Effector CD8-positive, alpha-beta T cell (primary cell): ENCODE data around the gene CSNK1D.
A peak's percentile ranks its signal among the peaks of the same experiment; 100 is the strongest.

ENCODE experiments used
- DNase-seq: peaks from one replicate; lab custom pipeline; 2025; lab: John Stamatoyannopoulos, UW

CSNK1D gene

DNA sequence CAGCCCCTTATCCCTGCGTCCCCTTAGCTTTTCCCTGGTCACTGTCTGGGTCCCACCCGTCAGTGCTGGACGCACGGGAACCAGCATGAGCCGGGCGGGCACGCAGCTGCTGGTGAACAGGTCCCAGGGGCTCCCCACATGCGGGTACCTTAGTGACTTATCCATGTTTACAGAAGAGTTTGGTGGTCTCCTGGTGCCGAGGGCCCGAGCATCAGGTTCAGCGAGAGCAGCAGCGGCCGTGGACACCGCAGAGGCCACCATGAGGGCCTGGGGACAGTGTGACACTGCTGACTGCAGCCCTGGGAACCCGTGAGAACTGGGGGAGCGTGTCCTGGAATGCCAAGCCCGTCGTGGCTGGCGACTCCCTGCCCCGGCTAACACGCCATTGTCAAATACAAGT lies 37.4 kb upstream of the CSNK1D start:
- DNase-seq = no peak

DNA sequence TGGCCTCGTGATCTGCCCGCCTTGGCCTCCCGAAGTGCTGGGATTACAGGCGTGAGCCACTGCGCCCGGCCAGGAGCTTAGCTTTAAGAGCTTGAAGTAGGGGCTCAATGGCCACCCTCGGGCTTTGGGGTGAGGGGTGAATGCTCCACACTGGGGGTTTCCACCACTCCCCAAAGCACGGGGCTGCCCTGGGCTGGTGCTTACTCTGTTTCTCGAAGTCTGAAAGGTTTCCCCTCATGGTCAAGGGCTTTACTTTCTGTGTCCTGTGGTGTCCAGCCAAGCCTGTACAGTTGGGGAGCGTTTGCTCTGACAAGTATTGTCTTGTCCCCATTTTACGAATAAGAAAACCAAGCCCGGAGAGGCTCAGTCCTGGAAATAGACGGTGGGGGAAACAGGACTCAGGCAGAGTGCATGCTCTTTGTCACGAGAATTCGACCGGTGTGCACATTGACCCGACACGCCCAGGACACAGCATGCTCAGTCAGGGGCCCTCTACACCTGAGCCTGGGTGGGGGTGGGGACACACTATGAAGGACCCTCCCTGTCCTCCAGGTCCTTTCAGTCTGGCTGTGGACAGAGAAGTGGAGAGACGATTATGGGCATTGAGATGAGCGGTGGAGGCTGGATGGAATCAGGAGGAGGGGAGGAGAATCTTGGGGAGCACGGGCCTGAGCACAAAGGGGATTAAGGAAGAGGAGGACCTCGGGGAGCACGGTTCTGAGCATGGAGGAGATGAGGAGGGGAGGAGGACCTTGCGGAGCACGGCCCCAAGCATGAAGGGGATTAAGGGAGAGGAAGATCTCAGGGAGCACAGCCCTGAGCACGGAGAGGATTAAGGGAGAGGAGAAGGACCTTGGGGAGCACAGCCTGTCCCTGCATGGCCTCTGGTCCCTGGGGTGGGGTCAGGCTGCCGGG lies 36.4 kb upstream of the CSNK1D start:
- no peak for DNase-seq

DNA sequence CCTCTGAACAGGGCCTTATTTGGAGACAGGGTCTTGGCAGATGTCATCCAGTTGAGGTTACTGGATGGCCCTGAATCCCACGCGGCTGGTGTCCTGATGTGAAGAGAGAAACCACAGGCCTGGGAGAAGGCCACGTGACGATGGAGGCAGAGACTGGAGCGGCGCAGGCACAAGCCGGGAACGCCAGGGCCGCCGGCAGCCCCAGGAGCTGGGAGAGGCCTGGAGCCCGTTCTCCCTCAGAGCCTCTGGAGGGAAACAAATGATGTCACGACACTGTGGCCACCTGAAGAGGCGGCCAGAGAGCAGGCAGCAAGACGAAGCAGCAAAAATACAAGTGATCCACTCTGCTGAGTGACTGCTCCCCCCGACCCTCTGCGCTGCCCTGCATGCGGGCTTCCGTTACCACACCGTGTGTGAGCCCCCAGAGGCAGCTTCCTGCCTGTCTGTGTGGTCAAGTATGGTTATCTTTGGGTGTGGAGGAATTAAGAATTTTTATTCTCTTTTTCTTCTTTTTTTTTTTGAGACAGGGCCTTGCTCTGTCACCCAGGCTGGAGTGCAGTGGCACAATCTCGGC lies 32.3 kb upstream of the CSNK1D start:
- DNase-seq = no peak

DNA sequence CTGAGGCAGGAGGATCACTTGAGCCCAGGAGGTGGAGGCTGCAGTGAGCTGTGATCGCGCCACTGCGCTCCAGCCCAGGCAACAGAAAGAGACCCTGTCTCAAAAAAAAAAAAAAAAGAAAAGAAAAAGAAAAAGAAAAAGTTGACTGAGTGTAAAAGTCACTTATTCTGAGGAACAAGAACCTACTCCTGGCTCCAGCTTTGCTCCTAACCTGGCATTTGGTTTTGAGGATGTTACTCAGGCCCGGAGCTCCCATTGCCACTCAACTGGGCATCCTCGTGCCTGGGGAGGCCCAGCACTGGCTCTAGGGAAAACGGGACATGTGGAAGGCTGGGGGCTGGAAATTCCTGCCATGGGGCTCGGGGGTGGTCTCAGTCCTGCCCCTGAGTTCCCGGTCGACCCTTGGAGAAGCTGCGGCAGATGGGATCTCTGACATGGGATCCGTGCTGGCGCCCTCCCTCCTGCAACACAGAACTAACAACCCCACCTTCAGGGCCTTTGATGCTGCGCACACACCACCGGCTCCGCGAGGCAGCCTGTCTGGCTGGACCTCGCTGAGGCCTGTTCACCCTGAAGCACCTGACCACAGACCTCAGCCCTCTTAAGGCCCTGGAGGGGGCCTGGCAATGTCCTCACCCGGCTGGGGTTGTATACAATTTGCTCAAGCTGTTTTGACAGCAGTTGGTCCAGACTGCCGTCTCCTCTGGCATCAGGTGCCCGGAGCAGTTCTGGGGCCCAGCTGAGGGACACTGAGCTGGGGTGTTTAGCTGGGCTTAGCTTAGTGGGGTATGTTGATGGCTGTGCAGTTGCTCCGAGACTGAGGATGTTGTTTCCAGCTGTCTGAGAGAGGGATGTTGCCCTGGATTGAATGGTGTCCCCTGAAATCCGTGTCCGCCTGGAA lies 31.6 kb upstream of the CSNK1D start:
- DNase-seq = no peak

DNA sequence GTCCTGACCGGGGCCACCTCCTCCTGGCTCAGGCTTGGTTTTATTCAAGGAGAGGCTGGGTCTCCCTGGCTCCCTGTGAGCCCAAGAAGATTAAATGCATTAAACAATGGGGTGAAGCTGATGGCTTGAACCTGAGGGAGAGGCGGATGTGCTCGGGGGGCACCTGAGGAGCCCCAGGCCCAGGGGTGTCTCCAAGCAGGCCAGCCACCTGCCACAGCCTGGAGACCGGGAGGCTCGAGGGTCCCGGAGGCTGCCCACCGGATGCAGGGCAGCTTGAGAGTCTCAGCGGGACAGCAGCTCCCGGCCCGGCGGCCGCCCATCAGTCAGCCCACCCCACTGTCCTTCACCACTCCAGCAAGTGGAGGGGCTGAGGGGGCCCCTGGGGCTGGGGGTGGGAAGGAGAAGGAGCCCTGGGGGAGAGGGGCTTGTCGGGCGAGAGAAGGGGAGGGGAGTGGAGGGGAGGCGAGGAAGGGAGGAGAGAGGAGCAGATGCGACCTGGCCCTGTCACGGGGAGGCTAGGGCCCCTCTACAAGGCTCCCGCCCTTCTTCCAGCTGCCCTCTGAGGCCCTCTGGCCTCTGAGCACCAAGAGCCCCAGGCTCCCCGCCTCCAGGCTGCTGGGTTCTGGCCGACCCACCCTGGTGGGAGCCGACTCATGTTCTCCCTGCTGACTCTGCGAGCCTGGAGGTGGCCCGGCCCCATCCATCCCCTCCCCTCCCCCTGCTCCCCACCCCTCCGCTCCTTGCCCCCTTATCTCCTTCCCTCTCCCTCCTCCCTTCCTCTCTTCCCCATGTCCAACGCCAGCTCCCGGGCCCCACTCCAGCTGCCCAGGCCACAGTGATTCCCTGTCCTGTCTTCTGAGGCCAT lies 30.7 kb upstream of the CSNK1D start:
- DNase-seq = no peak

DNA sequence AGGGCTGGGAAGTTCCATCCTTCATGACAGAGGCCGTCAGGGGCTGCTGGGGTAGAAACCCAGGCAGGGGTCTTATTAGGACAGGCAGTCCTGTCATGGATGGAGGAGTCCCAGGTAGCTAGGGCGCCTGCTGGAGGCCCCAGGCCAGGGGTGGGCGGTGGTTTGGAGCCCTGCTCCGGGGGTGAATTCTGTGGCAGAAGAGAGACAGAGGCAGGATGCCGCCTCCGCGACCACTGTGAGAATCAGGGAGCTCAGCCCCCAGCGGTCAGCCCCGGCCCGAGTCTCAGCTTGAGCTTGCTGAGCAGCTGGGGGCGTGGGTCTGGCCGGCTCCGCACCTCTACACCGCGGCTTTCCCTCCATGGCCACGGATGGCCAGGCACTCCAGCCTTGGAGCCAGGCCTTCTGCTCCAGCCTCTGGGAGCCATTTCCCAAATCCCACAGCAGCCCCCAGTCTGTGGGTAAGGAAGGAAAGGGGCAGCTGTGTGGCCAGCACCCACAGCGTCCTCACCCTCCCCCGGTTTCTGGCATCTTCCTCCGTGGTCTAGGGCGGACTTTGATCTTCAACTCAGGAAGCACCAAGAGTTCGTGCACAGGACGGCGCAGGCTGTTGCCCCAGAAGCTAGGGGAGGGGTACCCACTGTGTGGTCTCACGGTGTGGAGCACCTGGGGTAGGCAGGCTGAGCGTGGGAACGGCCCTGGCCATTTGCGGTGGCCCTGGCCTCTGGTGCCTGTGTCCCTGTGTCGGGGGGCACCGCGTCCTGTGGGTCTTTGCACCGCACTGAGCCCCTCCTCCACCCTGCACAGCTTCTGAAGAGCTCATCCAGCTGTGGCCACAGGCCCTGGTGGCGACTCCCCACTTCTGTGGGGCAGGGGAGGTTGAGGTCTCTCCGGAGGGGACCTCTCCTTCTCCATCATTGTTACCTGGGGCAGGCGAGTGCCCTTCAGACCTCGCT lies 29.8 kb upstream of the CSNK1D start:
- no peak for DNase-seq

DNA sequence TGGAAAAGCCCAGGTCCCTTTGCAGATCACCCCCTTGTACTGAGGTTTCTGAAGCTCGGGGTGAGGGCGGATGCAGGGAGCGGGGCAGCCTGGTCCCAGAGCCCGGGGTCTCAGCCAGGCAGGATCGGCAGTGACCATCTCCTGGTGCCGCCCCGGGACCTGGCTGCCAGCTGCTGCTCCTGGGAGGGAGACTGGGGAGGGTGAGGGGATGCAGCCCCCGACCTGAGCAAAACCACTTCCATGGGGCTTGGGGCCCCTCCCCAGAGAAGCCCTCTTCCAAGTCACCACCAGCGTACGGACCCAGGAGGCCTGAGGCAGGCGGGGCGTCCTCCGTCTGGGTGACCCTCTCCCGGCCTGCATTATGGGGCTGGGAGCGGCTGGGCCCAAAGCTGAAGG lies 29.1 kb upstream of the CSNK1D start:
- no peak for DNase-seq

DNA sequence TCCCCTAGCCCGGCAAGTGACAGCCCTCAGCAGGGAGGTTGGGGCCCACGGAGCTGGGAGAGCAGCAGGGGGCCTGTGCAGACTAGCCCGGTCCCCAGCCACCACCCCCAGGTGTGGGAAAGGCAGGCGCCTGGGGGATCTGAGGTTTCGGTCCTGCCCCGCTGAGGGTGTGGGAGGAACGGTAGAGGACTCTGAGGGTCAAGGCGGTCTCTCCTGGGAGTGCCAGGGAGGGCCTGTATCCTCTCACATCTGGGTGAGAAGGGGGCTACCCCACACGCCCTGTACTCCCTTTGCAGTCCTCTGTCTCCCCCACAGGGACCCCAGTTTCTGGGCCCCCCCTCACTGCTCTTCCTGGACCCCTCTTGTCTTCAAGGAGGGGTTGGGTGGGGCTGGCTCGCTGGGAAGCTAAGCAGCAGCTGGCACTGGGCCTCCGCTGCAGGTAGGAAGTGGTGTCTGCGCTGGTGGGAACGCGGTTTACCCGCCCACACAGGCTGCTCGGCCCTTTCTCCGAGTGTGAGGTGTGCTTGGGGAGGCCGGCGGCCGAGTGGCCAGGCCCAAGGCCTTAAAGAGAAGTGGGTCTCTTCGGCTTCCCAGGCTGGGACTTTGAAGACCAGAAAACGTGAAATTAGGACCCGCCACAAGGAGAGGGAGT lies 28.5 kb upstream of the CSNK1D start:
- no peak for DNase-seq

DNA sequence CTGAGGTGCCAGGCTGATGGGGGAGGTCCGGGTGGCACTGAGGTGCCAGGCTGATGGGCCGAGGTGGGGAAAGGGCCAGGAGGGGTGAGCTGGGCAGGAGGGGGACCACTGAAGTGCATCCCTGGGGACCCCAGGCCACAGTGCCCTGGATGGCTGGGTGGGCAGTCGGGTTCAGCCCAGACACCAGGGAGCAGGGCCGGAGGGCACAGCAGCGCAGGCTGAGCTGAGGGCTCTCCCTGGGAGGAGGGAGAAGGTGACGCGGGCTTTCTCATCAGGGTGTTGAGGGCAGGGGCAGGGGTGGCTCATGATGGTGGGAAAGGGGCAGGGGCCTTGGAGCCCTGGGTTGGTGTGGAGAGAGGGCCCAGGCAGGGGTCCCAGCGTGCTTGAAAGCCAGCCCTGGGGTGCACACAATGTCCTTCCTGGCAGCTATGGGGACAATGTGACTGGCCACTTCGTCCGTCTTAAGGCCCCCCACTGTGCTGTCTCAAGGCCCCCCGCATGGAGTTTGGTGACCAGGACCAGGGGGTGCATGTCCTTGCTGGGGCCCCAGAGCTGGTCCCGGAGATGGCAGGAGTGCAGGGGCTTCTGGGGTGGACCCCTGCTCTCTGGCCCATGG lies 27.9 kb upstream of the CSNK1D start:
- no peak for DNase-seq

DNA sequence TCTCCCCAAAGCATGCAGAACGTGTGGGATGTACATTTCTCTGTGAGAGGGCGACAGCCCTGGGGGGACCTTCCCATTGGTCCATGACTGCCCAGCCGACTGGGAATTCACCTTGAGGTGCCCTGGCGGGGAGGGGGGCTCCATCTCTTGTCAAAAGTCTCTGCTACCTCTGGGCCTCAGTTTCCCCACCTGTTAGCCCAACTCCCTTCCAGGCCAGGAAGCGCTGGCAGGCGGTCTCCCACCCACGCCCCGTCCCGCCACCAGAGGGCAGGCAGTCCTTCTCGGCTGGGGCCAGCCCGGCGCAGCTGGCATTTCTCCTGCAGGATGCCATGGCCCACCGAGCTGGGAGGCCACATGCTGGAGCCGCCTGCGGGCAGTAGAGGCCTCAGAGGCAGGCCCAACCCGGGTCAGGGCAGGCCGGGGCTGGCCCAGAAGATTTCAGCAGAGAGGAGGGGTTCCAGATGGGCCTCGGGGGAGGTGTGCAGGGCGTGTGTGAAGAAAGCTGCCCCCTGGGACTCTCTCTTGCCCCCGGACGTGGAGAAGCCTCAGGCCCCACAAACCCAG lies 27.3 kb upstream of the CSNK1D start:
- peak; percentile 47 for DNase-seq

DNA sequence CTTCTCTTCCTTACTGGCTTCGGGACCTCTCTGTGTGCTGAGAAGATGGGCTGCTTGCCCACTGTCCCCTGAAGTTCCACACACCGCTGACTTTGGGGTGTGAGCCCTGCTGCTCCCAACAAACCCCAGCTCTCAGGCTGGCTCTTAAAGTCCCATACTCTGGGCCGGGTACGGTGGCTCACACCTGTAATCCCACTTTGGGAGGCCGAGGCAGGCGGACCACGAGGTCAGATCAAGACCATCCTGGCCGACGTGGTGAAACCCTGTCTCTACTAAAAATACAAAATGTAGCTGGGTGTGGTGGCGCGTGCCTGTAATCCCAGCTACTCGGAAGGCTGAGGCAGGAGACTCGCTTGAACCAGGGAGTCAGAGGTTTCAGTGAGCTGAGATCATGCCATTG lies 26.7 kb upstream of the CSNK1D start:
- DNase-seq = no peak

DNA sequence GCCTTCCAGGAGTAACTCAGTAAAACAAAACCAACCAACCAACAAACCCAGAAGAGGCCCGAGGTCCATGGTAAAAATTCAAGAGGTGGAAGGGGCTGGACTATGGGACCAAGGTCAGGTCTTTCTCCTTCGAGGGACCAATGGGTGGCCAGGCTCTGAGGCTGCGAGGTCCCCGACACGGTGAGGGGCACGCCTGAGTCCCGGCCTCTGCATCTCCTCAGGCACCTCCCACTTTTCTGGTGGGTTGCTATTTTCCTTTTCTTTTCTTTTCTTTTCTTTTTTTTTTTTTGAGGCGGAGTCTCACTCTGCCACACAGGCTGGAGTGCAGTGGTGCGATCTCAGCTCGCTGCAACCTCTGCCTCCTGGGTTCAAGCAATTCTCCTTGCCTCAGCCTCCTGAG lies 26.0 kb upstream of the CSNK1D start:
- no peak for DNase-seq

DNA sequence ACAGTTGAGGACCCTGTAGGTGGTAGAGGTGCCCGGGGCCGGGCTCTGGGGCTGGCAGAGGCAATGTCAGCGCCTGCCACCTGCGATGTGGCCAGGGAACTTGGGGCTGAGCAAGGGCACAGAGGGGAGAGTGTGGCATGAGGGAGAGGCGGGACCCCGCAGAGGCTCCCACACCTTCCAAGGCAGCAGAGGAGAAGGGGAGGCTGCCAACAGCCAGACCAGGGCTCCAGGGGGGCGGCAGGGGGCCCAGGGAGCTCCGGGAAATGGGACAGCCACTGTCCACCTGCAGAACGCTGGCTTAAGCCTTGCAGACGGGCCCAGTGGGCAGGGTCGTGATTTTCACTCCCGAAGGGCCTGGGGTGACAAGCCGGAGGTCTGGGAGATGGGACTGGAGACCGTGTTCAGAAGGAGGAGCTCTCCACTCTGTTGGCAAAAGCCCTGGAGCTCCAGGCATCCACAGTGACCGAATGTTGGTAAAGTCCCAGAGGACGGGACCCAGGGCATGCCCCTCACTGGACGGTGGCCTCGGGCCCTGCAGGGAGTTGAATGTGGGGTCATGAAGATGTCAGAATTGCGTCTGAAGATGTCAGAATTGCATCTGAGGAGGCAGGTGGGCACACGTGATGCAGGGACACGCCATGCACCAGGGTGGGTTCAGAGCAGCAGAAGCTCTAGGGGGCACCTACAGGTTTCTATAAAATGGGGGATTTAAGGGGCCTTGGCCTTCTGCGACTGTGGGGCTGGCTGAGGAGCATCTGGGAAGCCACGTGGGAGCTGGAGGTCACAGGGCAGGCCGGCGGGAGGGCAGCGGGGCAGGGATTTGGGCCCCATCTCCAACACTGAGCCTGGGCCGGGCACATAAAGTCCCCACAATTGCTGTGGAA lies 25.3 kb upstream of the CSNK1D start:
- no peak for DNase-seq

DNA sequence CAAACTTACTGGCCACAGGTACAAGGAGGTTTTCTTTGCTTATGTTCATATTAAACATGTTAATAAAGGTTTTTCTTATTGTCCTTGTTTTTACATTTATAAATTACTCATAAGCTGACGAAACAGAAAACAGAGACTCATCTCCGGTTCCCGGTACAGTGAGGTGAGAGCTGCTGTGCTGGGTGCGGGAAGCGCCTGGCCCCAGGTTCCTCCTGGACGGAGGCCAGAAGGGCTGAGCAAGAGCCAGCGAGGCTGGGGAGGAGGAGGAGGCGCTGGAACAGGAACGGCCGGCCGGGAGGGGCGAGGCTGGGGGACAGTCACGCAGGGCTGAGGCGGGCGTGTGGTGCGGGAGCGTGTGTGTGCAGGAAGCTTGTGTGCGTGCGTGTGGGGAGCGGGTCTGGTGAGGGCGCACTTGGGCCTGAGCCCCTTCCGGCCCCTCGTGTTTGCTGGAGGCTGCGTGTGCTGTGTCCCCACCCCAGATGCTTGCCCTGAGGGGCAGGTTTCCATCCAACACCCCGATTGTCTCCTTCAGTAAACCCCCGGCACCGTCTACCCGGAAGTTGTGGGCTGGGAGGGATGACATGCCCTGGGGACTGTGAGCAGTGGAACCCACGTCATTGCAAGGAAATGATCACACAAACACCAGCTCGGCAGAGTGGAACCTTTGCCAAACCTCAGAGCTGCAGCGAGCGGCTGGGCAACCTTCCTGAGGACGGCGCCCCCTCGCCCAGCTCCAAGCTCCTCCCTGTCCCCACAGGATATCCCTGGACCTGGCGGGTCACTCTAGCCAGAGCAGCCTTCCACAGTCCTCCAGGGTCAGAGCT lies 24.4 kb upstream of the CSNK1D start:
- DNase-seq = peak; percentile 87

DNA sequence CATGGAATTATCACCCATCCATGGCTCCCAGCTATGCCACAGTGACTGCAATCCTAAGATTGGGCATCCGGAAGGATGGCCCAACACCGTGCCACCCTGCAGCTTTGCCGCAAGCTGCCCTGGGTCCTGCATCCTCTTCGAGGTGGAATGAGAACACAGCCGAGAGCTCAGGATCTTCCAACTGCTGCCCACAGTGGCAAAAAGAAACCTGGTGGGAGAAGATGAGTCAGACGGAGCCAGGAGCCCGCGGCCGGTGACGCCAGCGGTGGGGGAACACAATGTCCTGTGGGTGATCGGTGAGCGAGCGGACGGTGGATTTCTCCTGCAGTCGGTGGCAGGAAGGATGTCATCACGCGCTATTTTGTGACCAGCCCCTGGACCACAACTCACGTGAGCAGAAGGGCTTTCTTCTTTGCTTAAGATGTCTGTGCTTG lies 23.8 kb upstream of the CSNK1D start:
- peak; percentile 56 for DNase-seq

DNA sequence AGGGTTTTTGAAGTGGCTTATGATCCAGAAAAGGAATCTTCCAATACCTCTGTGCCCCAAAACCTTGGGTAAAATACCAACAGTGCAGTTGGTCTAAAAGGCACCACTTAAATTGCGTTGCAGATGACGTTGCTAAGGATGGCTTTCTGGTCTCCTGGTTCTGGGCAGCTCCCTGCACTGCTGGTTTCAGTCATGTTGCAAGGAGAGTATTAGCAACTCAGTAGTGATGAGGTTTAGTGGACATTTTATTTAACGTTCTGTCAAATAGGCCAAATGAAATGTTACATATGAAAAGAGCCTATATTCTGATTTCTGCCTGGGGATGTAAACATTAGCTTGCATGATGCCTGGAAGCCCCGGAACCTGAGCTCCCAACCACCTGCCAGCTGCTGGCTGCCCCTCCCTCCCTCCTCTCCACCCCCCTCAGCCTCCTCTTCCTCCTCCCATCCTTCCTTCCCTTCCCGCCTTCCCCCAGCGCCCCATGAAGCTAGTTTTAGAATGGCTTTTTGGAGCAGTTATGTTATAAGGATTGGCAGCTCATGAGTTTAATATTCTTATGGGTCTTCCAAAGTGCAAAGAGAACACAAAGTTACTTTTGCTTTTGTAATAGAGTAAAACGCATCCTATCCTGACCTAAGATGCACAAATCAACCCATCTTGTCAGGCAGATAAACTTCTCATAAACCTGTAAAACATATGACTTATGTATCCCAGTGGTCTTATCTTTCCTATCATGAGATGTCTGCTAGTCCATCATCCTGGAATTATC lies 23.2 kb upstream of the CSNK1D start:
- DNase-seq = no peak

DNA sequence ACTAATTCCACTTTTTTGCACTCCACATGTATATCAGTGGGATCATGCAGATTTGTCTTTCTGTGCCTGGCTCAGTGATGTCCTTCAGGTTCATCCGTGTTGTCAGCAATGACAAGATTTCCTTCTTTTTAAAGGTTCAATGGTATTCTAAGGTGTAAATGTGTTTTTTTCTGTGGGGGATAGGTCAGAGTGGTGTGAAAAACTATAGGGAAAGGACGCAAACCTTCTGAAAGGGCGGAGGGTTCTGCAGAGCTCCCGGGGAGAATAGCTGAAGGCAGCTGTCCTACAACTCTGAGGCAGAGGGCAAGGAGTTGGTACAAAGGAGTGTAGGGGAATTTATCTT lies 21.9 kb upstream of the CSNK1D start:
- DNase-seq = no peak
